DND-41 (cell line): ENCODE measurements around the gene CTNNAL1.

ENCODE experiments used
- CTCF ChIP-seq: IDR thresholded peaks from 2 replicates; pipeline ENCODE4 v1.5.1; 2012; ENCODE audit warnings: borderline replicate concordance, low read length, moderate library complexity, mild to moderate bottlenecking; ENCODE audit not compliant: poor library complexity, severe bottlenecking; ENCODE audit errors: extremely low read depth
- EZH2 ChIP-seq: IDR thresholded peaks from 3 replicates; pipeline ENCODE4 v1.6.1; 2012; ENCODE audit warnings: borderline replicate concordance, low read depth, mild to moderate bottlenecking, moderate library complexity, low read length, inconsistent platforms; ENCODE audit not compliant: severe bottlenecking

GRCh38 chr9:109019420-109019819 lies 6.1 kb upstream of the CTNNAL1 start:
- TF ChIP-seq CTCF = no peak
- TF ChIP-seq EZH2 = no peak
